IMR-90 (cell line): ENCODE results near the gene ECPAS. TPM values are rescaled to one million over a fixed set of nuclear protein-coding genes. Genes with fewer than 3 reads are reported as not detected.

ENCODE experiments used
- ATAC-seq: fragments of 200-7000 bp; cut with Tn5 transposase; 2 replicates; pipeline ENCODE4 v1.9.1; 2020; ENCODE audit warnings: low read depth, mild to moderate bottlenecking, moderate library complexity
- BruUV-seq: library from RNA; stranded (reverse); fragments of 400-500 nt; replicated peaks from 2 replicates; lab custom pipeline; 2021; lab: Mats Ljungman, UMichigan
- CTCF ChIA-PET: fragments of 300-600 bp; formaldehyde crosslinking; extraction: SDS; loops from one replicate; lab custom pipeline; 2021; ENCODE audit warnings: antibody characterized with exemption; lab: Yijun Ruan, JAX
- POLR2A ChIA-PET: fragments of 300-600 bp; sonication (Branson Sonifier 250); formaldehyde crosslinking; loops from one replicate; lab custom pipeline; 2022; ENCODE audit warnings: antibody characterized with exemption; ENCODE audit not compliant: unreplicated experiment; lab: Charles Lee
- DNase-seq: peaks from one replicate; pipeline ENCODE4 v3.0.0; 2013
- H2AFZ ChIP-seq: replicated peaks from 2 replicates; pipeline ENCODE3; 2013; ENCODE audit warnings: low read length, mild to moderate bottlenecking; ENCODE audit not compliant: poor library complexity
- H2AK5ac ChIP-seq: 2 replicates; pipeline ENCODE4 v1.6.1; 2013; ENCODE audit warnings: low read depth, low read length, inconsistent platforms
- H2AK9ac ChIP-seq: replicated peaks from 2 replicates; pipeline ENCODE3; 2013; ENCODE audit warnings: mild to moderate bottlenecking, low read depth, low read length, moderate library complexity; ENCODE audit not compliant: poor library complexity
- H2BK120ac ChIP-seq: 2 replicates; pipeline ENCODE4 v1.6.1; 2013; ENCODE audit warnings: low read depth, low read length, inconsistent platforms
- H2BK15ac ChIP-seq: 3 replicates; pipeline ENCODE4 v1.6.1; 2013; ENCODE audit warnings: low read depth, low read length, inconsistent platforms
- H2BK20ac ChIP-seq: 2 replicates; pipeline ENCODE4 v1.6.1; 2013; ENCODE audit warnings: low read depth, mild to moderate bottlenecking, inconsistent platforms, low read length, moderate library complexity
- H2BK5ac ChIP-seq: 2 replicates; pipeline ENCODE4 v1.6.1; 2013; ENCODE audit warnings: mild to moderate bottlenecking, low read depth, low read length, inconsistent platforms; ENCODE audit not compliant: poor library complexity, severe bottlenecking
- H3K14ac ChIP-seq: replicated peaks from 2 replicates; pipeline ENCODE4 v1.6.1; 2013; ENCODE audit warnings: low read depth, low read length, inconsistent platforms
- H3K18ac ChIP-seq: 2 replicates; pipeline ENCODE4 v1.6.1; 2013; ENCODE audit warnings: low read depth, low read length, control low read depth
- H3K23ac ChIP-seq: 2 replicates; pipeline ENCODE4 v1.6.1; 2013; ENCODE audit warnings: low read depth, low read length, inconsistent platforms
- H3K27ac ChIP-seq: 2 replicates; pipeline ENCODE4 v1.5.1; 2013; ENCODE audit warnings: mild to moderate bottlenecking, control low read depth, low read length; ENCODE audit not compliant: insufficient read depth
- H3K27me3 ChIP-seq: 2 replicates; pipeline ENCODE4 v1.6.1; 2013; ENCODE audit warnings: low read length; ENCODE audit not compliant: control insufficient read depth, insufficient read depth
- H3K36me3 ChIP-seq: 2 replicates; pipeline ENCODE4 v1.6.1; 2013; ENCODE audit warnings: low read length, mixed read lengths; ENCODE audit not compliant: control insufficient read depth, insufficient read depth
- H3K4ac ChIP-seq: 2 replicates; pipeline ENCODE4 v1.6.1; 2013; ENCODE audit warnings: low read depth, low read length, inconsistent platforms
- H3K4me1 ChIP-seq: 2 replicates; pipeline ENCODE4 v1.6.1; 2013; ENCODE audit warnings: low read length, mixed read lengths; ENCODE audit not compliant: control insufficient read depth, insufficient read depth
- H3K4me2 ChIP-seq: 2 replicates; pipeline ENCODE4 v1.6.1; 2013; ENCODE audit warnings: low read depth, mild to moderate bottlenecking, control low read depth, low read length, moderate library complexity
- H3K4me3 ChIP-seq: 2 replicates; pipeline ENCODE4 v1.5.1; 2013; ENCODE audit warnings: low read depth, mild to moderate bottlenecking, control low read depth, low read length, moderate library complexity; ENCODE audit not compliant: insufficient read depth
- H3K56ac ChIP-seq: 2 replicates; pipeline ENCODE4 v1.6.1; 2013; ENCODE audit warnings: low read length, inconsistent platforms; ENCODE audit not compliant: insufficient read depth; ENCODE audit errors: extremely low read depth
- H3K79me1 ChIP-seq, 2 experiments: 2 replicates each; pipeline ENCODE4 v1.6.1; 2013; ENCODE audit warnings: low read length in 2 of 2, inconsistent platforms in 1 of 2, low read depth in 1 of 2
- H3K9ac ChIP-seq: 2 replicates; pipeline ENCODE4 v1.6.1; 2013; ENCODE audit warnings: low read depth, low read length, control low read depth
- H3K9me1 ChIP-seq: 2 replicates; pipeline ENCODE4 v1.6.1; 2013; ENCODE audit warnings: low read length, inconsistent platforms; ENCODE audit not compliant: insufficient read depth
- H3K9me3 ChIP-seq: 2 replicates; pipeline ENCODE4 v1.6.1; 2013; ENCODE audit warnings: low read length; ENCODE audit not compliant: control insufficient read depth, insufficient read depth
- H4K20me1 ChIP-seq: 2 replicates; pipeline ENCODE4 v1.6.1; 2013; ENCODE audit warnings: low read length, inconsistent platforms; ENCODE audit not compliant: insufficient read depth
- H4K5ac ChIP-seq: 2 replicates; pipeline ENCODE4 v1.6.1; 2013; ENCODE audit warnings: mild to moderate bottlenecking, low read depth, low read length, control low read depth
- H4K8ac ChIP-seq, 2 experiments: 2 replicates each; pipeline ENCODE4 v1.6.1; 2013; ENCODE audit warnings: low read depth in 2 of 2, low read length in 2 of 2, control low read depth in 1 of 2, inconsistent platforms in 1 of 2
- H4K91ac ChIP-seq: 2 replicates; pipeline ENCODE4 v1.6.1; 2013; ENCODE audit warnings: low read depth, low read length, inconsistent platforms; ENCODE audit not compliant: insufficient read depth
- CEBPB ChIP-seq: IDR thresholded peaks from 2 replicates; pipeline ENCODE4 v1.6.1; 2012; ENCODE audit warnings: low read depth, low read length, improper control_type of control experiment
- CTCF ChIP-seq: conservative IDR thresholded peaks from 2 replicates; pipeline ENCODE4 v1.5.1; 2012; ENCODE audit warnings: mild to moderate bottlenecking, low read depth, low read length, improper control_type of control experiment
- MAZ ChIP-seq: IDR thresholded peaks from 2 replicates; pipeline ENCODE4 v1.6.1; 2012; ENCODE audit warnings: low read depth, mild to moderate bottlenecking, low read length, improper control_type of control experiment, moderate library complexity, borderline replicate concordance
- POLR2A ChIP-seq: IDR thresholded peaks from 2 replicates; pipeline ENCODE4 v1.6.1; 2012; ENCODE audit warnings: mild to moderate bottlenecking, low read depth, low read length
- RAD21 ChIP-seq: IDR thresholded peaks from 2 replicates; pipeline ENCODE4 v1.6.1; 2012; ENCODE audit warnings: low read length, improper control_type of control experiment
- RCOR1 ChIP-seq: IDR thresholded peaks from 2 replicates; pipeline ENCODE4 v1.6.1; 2012; ENCODE audit warnings: mild to moderate bottlenecking, low read length, improper control_type of control experiment; ENCODE audit not compliant: insufficient replicate concordance
- RFX5 ChIP-seq: IDR thresholded peaks from 2 replicates; pipeline ENCODE4 v1.8.0; 2012; ENCODE audit warnings: low read depth, mild to moderate bottlenecking, low read length, moderate library complexity
- SMC3 ChIP-seq: fragments of 150-350 bp; IDR thresholded peaks from 2 replicates; pipeline ENCODE4 v1.6.1; 2016; ENCODE audit warnings: low read depth, mild to moderate bottlenecking, antibody characterized with exemption, low read length, moderate library complexity
- USF2 ChIP-seq: fragments of 150-350 bp; IDR thresholded peaks from 2 replicates; pipeline ENCODE4 v1.6.1; 2017; ENCODE audit warnings: mild to moderate bottlenecking, antibody characterized with exemption, low read length, low read depth
- WGBS, 2 experiments: methylation state at CpG; one replicate each; pipeline versions ENCODE4 v1.1.5 to v1.1.7; 2013; ENCODE audit warnings: missing lambda C conversion rate in 2 of 2; ENCODE audit not compliant: insufficient read length in 1 of 2; ENCODE audit errors: extremely low coverage in 2 of 2; 5-methylcytosine and 5-hydroxymethylcytosine counted together
- dilution Hi-C: fragments of 300-500 bp; cut with HindIII; formaldehyde crosslinking; loops from one replicate; pipeline ENCODE4 v1.14.3; 2018; ENCODE audit warnings: low sequenced_read_pairs; ENCODE audit not compliant: unreplicated experiment
- in situ Hi-C: fragments of 300-500 bp; cut with MboI; formaldehyde crosslinking; loops from 3 replicates; pipeline ENCODE4 v1.14.3; 2019; ENCODE audit warnings: low sequenced_read_pairs, inconsistent platforms, mixed read lengths
- intact Hi-C: fragments of 100-400 bp; cut with micrococcal nuclease; formaldehyde crosslinking; loops from 2 replicates; pipeline ENCODE4 v1.10.0; 2022
- polyA plus RNA-seq, 3 experiments: library from polyadenylated mRNA; depleted of rRNA; stranded (reverse); fragments of >200 nt; gene quantifications; 2 replicates each; pipeline ENCODE4 v1.2.3, GENCODE V29; 2012; ENCODE audit warnings: low replicate concordance in 1 of 3
- total RNA-seq: library from RNA; depleted of rRNA; stranded (reverse); fragments of >200 nt; gene quantifications from 2 replicates; pipeline ENCODE4 v1.2.3, GENCODE V29; 2012

ECPAS gene
- total and polyA plus RNA-seq, 2 of the 4 experiments (the other 2 are of a cell fraction): 20.1 to 54.8 TPM

GRCh38 chr9:111393971-111394370 lies 90.2 kb downstream of the ECPAS start:
- DNase-seq: no peak
- no peaks in the 10 kb centered on the region for H3K27me3 ChIP-seq
- no peak overlapping the region for H3K18ac ChIP-seq
- no CpG with 5 or more reads among the region's 1 CpG for WGBS, 2 experiments
- ATAC-seq: no peak
- H2BK120ac ChIP-seq: no peak overlapping the region
- no peak overlapping the region for H3K27ac ChIP-seq
- dilution Hi-C loops (no loop called here), in situ Hi-C loops (no loop called here), intact Hi-C loops (no loop called here)
- H3K79me1 ChIP-seq: peaks cover 3 to 19% of the 10 kb centered on the region in 2 experiments; a peak in 3 of 4 replicates
- TF ChIP-seq RAD21 (no peak), USF2 (no peak), RFX5 (no peak), RCOR1 (no peak), SMC3 (no peak), CTCF (no peak), MAZ (no peak), POLR2A (no peak), CEBPB (no peak)
- H3K14ac ChIP-seq: no peak overlapping the region
- H2AFZ ChIP-seq: no peak overlapping the region
- no peak overlapping the region for H2BK15ac ChIP-seq
- H3K9me1 ChIP-seq: peaks cover 5% of the 10 kb centered on the region
- POLR2A ChIA-PET: no interaction called here
- no peak overlapping the region for H2AK5ac ChIP-seq
- H3K4ac ChIP-seq: no peak overlapping the region
- no TSS peak for BruUV-seq
- H3K4me2 ChIP-seq: no peak overlapping the region
- no peak overlapping the region for H2BK20ac ChIP-seq
- H3K23ac ChIP-seq: no peak overlapping the region
- H2BK5ac ChIP-seq: no peak overlapping the region
- no peak overlapping the region for H3K9ac ChIP-seq
- H3K4me1 ChIP-seq: no peaks in the 10 kb centered on the region
- no peak overlapping the region for H3K4me3 ChIP-seq
- no peaks in the 10 kb centered on the region; the same call in 1 of the 2 replicates for H4K20me1 ChIP-seq
- no peak overlapping the region for H4K8ac ChIP-seq
- H3K9me3 ChIP-seq: no peaks in the 10 kb centered on the region
- H3K36me3 ChIP-seq: peaks cover 38% of the 10 kb centered on the region
- H3K56ac ChIP-seq: no peak overlapping the region
- no peak overlapping the region for H4K91ac ChIP-seq
- CTCF ChIA-PET: no interaction called here
- no peak overlapping the region for H2AK9ac ChIP-seq
- no peak overlapping the region for H4K5ac ChIP-seq
